HEK293T (cell line): ENCODE data around the gene GTPBP6.

Experiments
- ARNT ChIP-seq: fragments of 450-650 bp; IDR thresholded peaks from 2 replicates; pipeline ENCODE4 v1.6.1; 2017; ENCODE audit warnings: mild to moderate bottlenecking
- BHLHE40 ChIP-seq: fragments of 450-650 bp; IDR thresholded peaks from 2 replicates; pipeline ENCODE4 v1.6.1; 2016; ENCODE audit warnings: mild to moderate bottlenecking, moderate library complexity, borderline replicate concordance
- ELF4 ChIP-seq: fragments of 450-650 bp; IDR thresholded peaks from 2 replicates; pipeline ENCODE4 v1.6.1; 2017; ENCODE audit warnings: antibody characterized with exemption
- FOXA1 ChIP-seq: fragments of 450-650 bp; IDR thresholded peaks from 2 replicates; pipeline ENCODE4 v1.6.1; 2016; ENCODE audit warnings: mild to moderate bottlenecking
- FOXK2 ChIP-seq: fragments of 450-650 bp; IDR thresholded peaks from 2 replicates; pipeline ENCODE4 v1.6.1; 2016; ENCODE audit warnings: mild to moderate bottlenecking
- FOXM1 ChIP-seq: fragments of 450-650 bp; IDR thresholded peaks from 2 replicates; pipeline ENCODE4 v1.6.1; 2017; ENCODE audit warnings: mild to moderate bottlenecking, borderline replicate concordance
- HDGF ChIP-seq: fragments of 450-650 bp; IDR thresholded peaks from 2 replicates; pipeline ENCODE4 v1.6.1; 2017; ENCODE audit warnings: antibody characterized with exemption, borderline replicate concordance
- LEF1 ChIP-seq: fragments of 450-650 bp; IDR thresholded peaks from 2 replicates; pipeline ENCODE4 v1.6.1; 2017; ENCODE audit warnings: mild to moderate bottlenecking, borderline replicate concordance
- NFRKB ChIP-seq: fragments of 450-650 bp; IDR thresholded peaks from 2 replicates; pipeline ENCODE4 v1.6.1; 2016; ENCODE audit warnings: mild to moderate bottlenecking, moderate library complexity
- PKNOX1 ChIP-seq: fragments of 450-650 bp; IDR thresholded peaks from 2 replicates; pipeline ENCODE4 v1.6.1; 2016
- SP1 ChIP-seq: fragments of 450-650 bp; IDR thresholded peaks from 2 replicates; pipeline ENCODE4 v1.6.1; 2017
- SUZ12 ChIP-seq: fragments of 450-650 bp; IDR thresholded peaks from 2 replicates; pipeline ENCODE4 v1.6.1; 2016; ENCODE audit warnings: mild to moderate bottlenecking
- TARDBP ChIP-seq: fragments of 450-650 bp; IDR thresholded peaks from 2 replicates; pipeline ENCODE4 v1.6.1; 2016
- ZNF384 ChIP-seq: fragments of 450-650 bp; IDR thresholded peaks from 2 replicates; pipeline ENCODE4 v1.6.1; 2016

GRCh38 chrX:262381-262909 lies 56.2 kb downstream of the GTPBP6 start:
- TF ChIP-seq ZNF384 (no peak), FOXA1 (no peak), SP1 (no peak), FOXM1 (no peak), BHLHE40 (no peak), ARNT (no peak), NFRKB (no peak), ELF4 (no peak), SUZ12 (no peak), HDGF (no peak), TARDBP (no peak), LEF1 (no peak), FOXK2 (no peak), PKNOX1 (no peak)
